HL-60/S4 (cell line): ENCODE measurements around the gene GALNT2.

Experiments
- in situ Hi-C: fragments of 300-500 bp; cut with MboI; formaldehyde crosslinking; loops from 2 replicates; pipeline ENCODE4 v1.14.3; 2022; ENCODE audit warnings: low sequenced_read_pairs

The GALNT2 gene

GRCh38 chr1:230175163-230175747, 108.2 kb downstream of the GALNT2 start:
- in situ Hi-C loops, result no loop called here

- in situ Hi-C loops, result no loop called here
Observed at GRCh38 chr1:230175839-230176238, 108.8 kb downstream of the GALNT2 start.

GRCh38 chr1:230176326-230176725, 109.3 kb downstream of the GALNT2 start:
- in situ Hi-C loops, result no loop called here

GRCh38 chr1:230176871-230177411, 109.9 kb downstream of the GALNT2 start:
- in situ Hi-C loops, result no loop called here

- in situ Hi-C loops, result no loop called here
Observed at GRCh38 chr1:230179249-230179648, 112.2 kb downstream of the GALNT2 start.

- in situ Hi-C loops, result no loop called here
Observed at GRCh38 chr1:230185076-230186001, 118.3 kb downstream of the GALNT2 start.

GRCh38 chr1:230186003-230186863, 119.2 kb downstream of the GALNT2 start:
- in situ Hi-C loops, result no loop called here

GRCh38 chr1:230186874-230187273, 119.8 kb downstream of the GALNT2 start:
- in situ Hi-C loops, result no loop called here

GRCh38 chr1:230187290-230187689, 120.3 kb downstream of the GALNT2 start:
- in situ Hi-C loops, result no loop called here

GRCh38 chr1:230188826-230189225, 121.8 kb downstream of the GALNT2 start:
- in situ Hi-C loops, result no loop called here

GRCh38 chr1:230189341-230189740, 122.3 kb downstream of the GALNT2 start:
- in situ Hi-C loops, result no loop called here

GRCh38 chr1:230189824-230190223, 122.8 kb downstream of the GALNT2 start:
- in situ Hi-C loops, result no loop called here

- in situ Hi-C loops, result no loop called here
Observed at GRCh38 chr1:230191079-230191804, 124.2 kb downstream of the GALNT2 start.

GRCh38 chr1:230191855-230192254, 124.8 kb downstream of the GALNT2 start:
- in situ Hi-C loops, result no loop called here

GRCh38 chr1:230194525-230194924, 127.5 kb downstream of the GALNT2 start:
- in situ Hi-C loops, result no loop called here

- in situ Hi-C loops, result no loop called here
Observed at GRCh38 chr1:230195199-230195598, 128.2 kb downstream of the GALNT2 start.

- in situ Hi-C loops, result no loop called here
Observed at GRCh38 chr1:230196077-230196476, 129.0 kb downstream of the GALNT2 start.

- in situ Hi-C loops, result no loop called here
Observed at GRCh38 chr1:230197644-230198567, 130.9 kb downstream of the GALNT2 start.

- in situ Hi-C loops, result no loop called here
Observed at GRCh38 chr1:230199034-230199433, 132.0 kb downstream of the GALNT2 start.
